GDM1 (cell line): ENCODE results near the gene PLP2.

Source experiments
- DNase-seq: peaks from one replicate; lab custom pipeline; 2025; lab: John Stamatoyannopoulos, UW

The PLP2 gene

DNA sequence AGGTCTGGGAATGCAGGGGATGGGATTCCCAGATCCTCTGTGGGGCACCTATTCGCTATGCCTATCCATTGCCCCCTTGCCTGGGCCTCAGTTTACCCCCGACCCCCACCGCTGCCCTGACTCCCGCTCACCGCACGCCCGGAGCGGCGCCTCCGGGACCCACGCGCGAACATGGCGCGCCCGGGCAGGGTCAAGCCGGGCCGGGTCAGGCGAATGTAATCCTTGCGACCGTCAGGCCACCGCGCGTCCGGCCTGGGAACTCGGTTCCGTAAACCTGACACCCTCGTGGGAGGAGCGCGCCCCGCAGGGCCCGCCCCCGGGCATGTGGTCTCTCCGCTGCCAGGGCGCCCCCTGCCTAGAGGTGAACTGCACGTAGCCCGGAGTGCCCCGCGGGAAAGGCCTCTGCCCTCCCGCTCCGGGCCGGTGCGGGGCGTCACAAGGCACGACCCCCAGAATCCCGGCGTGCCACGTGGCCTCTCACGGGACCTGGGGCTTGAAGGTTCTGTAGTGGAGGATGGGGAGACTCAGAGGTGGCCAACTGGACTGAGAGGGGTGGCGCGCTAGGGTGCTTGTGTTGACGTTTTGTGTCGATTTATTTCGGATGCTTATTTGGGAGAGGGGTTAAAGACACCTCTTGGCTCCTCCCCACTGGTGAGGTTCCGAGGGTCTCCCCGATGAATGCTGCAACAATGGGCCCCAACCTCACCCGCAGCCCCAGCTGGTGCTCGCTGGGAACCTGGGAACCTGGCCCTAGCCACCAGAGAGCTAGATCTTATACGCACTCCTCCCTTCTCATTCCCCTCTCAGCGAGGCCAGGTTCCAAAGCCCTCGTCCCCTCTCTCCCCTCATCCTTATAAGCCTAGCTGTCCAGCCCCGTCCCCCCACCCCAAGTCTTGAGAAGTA, 14.7 kb downstream of the PLP2 start, which contains the start of gene PRICKLE3:
TSS of gene PRICKLE3 (minus strand) at position 249 of the 903 bp plus-strand sequence. CDS start at position 173, 76 bp downstream.
- peak; percentile 66 for DNase-seq

DNA sequence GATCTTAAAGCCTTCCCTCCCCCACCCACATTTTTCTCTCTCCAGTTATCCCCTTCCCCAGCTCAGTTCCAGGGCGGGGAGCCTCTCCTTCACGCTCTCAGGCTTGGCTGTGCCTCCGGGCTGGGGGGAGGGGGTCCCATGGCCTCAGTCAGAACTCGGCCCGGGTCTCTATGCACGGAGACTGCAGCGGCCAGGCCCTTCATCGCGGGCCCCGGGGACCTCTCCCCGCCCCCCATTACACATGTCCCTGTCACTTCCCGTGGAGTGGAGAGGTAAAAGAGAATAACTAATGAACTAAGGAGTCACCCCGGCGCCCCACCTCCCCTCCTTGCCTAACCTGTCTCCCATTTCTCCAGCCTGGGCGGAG, 15.3 kb downstream of the PLP2 start:
- no peak for DNase-seq

DNA sequence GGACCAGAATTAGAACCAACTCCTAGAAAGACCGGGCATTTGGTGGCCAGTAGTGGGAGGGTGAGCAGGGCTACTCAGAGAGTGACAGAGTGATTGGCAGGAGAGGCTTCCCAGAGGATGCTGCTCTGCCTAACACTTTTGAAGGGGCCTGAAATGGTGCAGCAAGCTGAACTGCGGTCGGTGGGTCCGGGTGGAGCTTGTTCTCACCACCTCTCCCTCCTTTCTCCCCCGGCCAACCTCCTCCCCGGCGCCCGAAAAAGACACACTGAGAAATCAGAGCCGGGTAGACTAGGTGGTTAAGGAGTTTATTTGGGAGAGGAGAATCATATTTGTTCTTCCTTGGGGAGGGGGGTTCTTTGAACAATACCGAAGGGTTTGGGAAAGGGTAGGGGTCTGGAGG, 15.8 kb downstream of the PLP2 start:
- DNase-seq: no peak

DNA sequence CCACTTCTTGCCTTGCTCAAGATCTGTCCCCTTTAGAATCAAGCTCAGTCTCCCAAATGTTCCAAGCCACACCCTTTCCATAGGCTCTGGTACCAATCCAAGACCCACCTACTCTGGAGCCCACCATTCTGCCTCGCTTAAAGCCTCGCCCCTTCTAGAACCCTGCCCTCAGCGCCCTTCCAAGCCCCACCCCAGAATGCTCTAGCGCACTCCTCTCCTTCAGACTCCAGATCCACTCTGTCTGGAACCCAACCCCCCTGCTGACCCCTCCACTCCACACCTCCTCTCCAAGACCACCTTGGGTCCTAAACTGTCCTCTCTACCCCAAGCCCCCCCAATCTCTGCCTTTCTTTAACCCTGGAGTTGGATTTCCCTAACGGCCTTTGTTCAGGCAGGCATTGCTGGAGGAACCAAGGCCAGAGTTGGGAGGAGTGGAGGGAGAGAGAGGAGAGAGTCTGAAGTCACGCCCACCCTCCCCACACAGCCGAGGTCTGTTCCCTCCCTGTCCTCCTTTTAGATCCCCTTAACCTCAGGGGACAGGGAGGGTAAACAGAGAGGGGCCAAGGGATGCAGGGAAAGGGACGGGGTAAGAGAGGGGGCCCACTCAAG, 16.9 kb downstream of the PLP2 start:
- DNase-seq: no peak

DNA sequence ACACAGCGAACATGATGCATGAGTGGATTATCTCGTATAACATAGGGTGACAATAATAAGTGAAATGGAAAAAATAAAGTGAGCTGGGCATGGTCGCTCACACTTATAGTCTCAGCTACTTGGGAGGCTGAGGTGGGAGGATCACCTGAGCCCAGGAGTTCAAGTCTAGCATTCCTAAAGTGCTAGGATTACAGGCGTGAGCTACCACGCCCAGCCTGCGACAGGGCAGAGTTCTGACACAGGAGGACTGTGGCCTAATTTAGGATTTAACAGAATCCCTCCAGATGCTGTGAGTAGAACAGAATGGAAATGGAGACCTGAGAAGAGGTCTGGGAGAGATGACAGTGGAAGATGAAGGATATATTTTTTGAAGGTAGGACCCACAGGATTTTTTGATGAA, 17.9 kb downstream of the PLP2 start:
- DNase-seq: no peak

DNA sequence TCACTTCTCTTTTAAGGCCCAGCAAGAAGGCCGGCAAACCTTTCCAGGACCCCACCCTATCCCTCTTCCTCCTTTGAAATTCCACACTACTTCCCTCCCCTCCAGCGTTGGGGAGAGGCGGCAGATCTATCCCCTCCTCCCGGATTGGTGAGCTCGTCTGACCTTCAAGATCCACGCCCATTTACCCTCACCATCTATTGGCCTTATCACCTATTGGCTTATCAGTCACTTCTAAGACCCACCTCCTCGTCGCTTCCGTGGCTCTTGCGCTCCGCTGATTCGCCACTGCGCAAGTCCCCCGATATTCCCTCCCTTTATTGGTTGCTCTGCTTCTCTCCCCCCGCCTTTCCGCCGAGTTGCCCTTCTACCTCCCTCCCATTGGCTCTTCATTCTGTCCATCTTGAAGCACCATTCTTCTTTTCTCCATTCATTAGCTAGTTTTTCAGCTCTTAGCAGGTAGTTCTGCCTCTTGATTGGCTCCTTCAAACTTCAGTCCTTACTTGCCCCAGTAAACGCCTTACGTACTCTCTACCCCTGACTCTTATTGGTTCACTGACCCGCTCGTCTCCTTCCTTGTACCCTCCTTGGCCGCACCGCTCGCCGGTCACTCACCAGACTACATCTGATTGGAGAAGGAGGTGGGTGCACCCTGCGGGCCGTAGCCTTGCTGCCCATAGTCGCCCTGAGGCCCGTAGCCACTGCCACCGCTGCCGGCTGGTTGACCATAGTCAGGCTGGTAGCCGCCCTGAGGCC, 19.3 kb downstream of the PLP2 start:
- DNase-seq: peak; percentile 96

DNA sequence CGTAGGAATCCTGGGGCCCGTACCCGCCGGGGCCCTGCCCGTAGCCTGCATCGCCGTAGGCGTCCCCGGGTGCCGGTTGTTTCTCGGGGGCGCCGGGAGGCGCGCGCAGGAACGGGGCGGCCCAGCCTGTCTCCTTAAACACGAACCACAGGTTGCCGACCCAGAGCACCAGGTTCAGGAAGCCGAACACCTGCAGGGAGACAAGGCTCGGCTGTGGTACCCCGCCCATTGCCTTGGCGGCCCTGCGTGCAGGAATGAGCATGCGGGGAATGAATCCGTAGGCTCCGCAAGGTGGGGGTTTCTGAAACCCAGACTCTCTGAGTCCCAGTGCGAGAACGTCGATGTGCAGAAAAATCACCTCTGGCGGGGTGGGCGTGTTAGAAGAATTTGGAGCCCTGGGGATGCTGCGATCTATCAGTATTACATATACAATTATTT, 19.9 kb downstream of the PLP2 start:
- no peak for DNase-seq

DNA sequence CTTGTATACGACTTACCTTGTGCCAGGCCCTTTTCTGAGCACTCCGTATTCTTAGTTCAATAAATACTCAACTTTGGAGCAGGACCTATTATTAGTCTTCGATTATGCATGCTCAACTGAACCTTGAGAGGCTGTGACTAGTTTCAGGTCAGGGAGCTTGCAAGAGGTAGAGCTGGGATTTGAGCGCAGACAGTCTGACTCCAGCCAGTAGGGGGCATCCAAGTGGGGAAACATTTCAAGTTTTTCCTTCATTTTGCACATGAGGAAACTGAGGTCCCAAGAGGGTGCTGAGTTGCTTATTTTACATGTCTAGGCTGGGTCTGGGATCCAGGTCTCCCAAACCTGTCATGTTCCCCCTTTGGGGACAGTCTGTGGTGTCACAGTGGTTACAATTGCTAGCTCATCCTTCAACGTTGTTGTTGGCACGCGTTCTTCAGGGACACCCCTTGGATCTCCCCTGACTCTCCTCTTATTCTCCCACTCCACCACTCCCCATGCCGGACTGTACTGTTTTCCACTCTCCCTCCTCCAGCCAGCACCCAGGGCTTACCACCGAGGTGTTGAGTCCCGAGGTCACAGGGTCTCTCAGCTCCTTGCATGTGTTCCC, 21.1 kb downstream of the PLP2 start:
- DNase-seq: no peak

DNA sequence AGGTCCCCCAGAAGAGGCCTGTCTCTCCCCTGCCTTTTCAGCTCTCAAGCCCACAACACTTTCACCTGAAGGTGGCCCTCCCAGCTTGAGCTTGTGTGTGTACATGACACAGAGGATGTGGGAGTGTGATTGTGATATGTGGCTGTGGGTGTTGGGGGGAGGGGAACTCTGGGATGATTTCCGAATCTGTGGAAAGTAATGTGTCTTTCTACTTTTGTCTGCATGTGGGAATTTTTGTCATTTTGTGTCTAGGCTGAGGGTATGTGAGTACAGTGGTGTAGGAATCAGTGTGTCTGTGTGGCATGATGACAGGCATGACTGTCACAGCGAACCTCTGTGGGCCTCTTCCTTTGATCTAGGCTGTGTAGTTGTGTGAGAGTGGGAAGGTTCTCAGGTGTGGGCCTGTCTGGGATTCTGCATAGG, 21.9 kb downstream of the PLP2 start:
- DNase-seq: no peak

DNA sequence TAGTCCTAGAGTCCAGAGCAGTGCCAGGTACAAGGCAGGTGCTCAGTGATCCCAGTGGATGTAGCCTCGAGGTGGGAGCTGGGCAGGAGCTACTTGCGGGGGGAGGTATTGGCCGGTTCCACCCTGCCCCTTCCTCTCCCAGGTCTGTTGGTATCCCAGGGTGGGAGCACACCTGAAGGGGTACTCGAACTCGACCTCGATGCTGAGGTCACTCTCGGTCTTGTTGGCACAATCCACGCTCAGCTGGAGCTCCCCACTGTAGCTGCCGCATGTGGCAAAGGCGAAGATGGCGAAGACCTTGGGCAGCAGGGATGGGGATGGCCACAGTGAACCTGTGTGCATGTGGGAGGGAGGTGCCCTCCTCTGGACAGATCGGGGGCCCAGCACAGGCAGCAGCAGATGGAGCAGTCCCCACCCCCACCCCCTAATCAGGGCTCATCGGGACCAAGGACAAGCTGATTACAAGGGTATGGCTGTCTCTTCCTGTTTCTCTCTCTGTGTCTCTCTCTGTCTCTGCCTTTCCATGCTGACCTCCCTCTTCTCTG, 25.9 kb downstream of the PLP2 start:
- no peak for DNase-seq

DNA sequence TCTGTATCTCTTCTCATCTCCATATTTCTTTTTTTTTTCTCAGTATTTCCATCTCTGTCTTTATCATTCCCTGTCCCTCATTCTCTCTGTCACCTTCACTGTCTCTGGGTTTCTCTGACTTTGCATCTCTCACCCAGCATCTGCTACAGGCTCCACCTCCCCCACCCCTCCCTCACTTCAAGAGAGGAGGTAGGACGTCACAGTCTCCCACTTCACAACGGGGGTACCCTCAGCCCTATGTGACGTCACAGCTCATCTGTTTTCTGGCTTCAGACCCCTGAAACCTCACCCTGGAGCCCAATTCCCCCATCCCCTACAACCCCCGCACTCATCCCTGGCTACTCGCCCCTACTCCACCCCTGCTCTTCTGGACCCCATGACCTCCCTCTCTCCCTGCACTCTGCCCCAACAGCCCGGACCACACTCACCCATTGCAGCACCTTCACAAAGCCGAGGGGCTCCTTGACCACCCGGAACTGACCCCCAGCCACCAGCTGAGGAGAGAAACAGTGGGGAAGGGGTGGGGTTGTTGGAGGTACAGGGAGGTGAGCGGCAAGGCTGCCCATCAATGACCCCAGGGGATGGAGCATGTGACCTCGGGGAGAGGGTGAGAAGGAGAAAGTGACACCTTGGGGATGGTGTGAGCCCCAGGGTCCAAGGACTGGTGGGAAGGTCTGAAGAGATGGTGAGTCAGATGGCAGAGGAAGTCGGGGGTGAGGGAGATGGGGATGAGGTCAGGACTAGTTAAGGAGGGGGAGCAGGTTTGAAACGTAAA, 27.0 kb downstream of the PLP2 start:
- DNase-seq: no peak

DNA sequence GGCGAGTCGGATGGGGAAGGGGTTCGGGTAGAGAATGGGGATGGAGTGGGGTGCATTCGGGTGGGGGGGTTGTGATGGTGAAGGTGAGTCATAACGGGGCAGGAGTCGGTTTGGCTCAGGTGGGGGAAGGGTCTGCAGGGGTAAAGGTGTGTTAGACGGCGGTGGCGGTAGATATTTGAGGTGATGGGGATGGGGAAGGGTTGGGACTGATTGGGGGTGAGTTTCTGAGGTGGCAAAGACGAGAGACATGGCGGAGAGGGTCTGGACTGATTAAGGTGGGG, 27.6 kb downstream of the PLP2 start:
- no peak for DNase-seq

DNA sequence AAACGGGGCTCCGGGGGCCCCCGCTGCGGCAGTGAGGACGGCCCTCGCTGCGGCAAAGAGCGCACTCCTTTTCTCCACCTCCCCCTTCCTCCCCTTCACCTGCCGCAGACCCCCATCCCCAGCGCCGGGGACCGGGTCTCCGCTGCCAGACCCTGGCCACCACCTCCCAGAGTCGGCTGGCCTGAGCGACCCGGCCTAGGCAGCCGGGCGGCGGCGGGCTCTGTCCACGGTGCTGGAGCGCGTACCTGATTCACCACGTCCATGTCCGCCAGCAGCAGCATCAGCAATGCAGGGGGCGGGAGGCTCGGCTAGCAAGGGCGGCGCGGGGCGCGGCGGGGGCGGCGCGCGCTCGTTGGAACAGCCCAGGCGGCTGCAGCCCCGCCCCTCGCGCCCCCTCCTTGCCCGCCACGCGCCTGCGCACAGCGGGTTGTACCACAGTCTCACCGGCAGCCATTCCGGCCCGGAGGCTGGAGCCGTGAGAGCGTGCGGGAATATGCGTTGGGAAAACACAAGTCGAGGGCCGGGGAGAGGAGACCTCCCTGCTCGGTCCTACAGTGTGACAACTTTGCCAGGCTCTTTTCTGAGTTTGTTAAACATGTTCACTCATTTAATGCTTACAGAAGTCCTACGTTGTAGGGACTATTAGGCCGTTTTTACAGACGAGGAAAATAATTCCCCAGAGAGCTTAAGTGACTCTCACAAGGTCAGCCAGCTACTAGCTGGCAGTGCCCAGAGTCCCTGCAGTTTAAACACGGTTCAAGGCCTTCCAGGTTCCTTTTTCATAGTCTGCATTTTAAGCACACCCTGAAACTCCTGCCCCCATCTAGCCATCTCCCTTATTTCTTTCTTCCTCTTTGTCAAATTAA, 28.4 kb downstream of the PLP2 start, which contains the start of gene SYP:
TSS of gene SYP (minus strand) at position 288 of the 866 bp plus-strand sequence. CDS start at position 281, 7 bp downstream.
- DNase-seq: peak; percentile 84

DNA sequence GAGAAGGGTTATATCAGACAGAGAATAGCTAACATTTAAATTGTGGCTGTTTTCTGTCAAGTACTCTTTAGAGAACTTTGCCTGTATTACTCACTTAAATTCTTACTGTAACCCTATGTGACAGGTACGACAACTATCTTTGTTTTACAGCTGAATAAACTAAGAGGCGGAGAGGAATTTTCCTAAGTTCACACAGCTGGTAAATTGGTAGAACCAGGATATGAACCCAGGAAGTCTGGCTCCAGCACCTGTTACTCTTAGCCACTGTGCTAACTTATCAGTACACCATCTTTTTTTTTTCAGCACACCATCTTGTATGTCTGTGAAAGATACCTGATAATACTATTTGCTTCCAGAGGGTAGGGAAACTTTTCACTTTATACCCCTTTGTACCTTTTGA, 30.3 kb downstream of the PLP2 start:
- DNase-seq: no peak

DNA sequence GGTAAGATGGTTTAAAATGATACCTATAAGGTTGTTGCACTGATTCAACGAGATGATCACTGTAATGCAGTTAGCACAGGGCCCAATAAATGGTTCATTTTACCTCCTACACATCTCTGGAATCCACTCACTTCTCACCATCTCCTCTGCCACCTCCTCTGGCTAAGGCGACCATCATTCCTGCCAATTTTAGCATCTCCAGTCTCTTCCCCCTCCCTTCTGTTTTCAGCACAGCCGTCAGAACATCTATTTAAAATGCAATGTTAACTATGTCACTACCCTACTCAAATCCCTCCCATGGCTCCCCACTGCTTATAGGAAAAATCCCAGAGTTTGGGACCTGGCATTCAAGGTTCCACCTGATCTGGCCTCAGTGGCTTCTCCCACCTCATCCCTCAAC, 31.8 kb downstream of the PLP2 start:
- DNase-seq: no peak

DNA sequence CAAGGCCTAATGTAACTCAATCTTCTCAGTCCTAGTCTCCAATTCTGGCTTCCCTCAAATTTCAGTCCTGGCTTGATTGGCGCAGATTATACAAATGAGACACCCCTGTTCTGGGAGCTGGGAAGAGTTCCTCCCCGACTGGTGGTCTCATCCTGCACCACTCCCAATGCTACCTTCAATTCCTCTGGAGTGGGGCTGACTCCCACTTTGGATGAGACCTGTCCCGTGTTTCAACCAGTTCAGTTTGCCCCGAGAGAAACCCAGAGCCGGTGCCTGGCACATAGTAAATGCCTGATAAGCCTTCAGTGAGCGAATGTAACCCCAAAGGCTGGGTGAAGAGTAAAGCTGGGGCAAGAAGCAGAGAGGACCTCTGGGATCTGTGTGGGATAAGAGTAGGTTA, 32.3 kb downstream of the PLP2 start:
- no peak for DNase-seq

DNA sequence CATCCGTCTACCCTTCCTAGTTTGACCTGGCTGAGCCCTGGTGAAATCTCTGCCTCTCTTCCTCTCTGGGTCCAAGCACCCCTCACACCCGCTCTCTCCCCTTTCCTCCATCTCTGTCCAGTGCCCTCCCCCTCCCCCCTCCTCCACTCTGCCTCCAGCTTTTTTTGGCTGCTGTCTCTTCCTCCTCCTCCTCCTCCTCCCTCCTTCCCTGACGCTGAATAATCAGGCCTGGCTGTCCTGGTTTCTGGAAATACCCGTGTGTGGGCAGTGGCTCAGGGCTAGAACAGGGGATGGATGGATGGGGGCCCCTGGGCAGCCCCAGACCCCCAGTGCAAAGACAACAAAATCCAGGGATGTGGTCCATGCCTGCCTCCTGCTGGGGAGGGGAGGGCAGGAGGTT, 33.0 kb downstream of the PLP2 start:
- no peak for DNase-seq

DNA sequence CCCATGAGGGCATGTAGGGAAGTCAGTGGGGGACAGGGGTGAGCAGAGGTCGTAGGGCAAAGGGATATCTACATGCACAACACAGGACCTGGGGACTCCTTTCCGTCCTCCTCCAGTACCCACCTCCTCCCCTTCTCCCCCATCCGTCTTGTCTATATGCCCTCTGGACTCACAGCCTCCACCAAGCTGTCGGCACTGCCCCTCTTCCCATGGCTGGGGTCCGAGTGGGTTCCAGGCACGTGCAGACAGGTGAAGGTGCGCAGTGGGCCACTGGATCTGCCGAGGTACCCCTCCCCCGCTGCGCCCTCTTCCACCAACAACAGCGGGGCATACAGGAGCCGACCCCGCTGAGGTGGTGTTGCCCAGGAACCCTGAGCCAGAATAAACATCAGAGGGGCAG, 33.7 kb downstream of the PLP2 start:
- no peak for DNase-seq

DNA sequence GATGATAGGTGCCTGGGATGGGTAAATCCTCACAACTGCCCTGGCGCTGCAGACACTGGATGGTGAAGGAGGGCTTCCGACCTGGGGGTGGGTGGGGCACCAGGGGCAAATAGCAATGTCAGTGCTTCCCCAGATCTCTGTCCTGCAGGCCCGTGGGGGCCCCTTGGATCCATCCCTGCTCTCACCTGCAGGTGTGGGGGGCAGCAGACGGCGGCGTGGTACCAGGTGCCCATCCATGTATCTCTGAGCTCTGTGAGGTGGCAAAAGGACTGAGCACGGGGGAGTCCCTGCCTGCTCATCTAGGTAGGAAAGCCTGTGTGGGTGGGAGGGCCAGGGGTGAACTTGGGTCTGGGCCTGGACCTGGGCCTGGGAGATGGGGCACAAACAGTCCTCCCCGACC, 34.8 kb downstream of the PLP2 start:
- DNase-seq: no peak

DNA sequence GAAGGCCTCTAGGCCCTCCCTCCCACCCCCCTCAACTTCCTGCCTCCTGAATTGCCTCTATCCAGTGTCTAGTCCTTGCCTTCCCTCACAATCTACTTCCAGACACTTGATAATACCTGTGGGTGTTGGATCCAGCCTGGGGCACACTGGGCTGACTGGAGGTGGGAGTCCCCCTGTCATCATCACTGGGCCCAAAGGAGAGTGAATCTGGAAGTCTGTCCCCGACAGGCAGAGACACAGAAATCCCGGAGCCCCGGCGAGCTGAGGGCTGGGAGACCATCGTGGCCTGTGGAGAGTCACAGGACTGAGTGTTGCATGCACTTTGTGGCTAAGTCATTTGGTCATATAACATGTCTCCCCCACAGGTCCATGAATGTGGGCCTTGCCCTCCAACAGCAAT, 36.7 kb downstream of the PLP2 start:
- DNase-seq: no peak
